LNCAP (cell line): ENCODE data around the gene ITPRID2.

Experiments
- TF ChIP-seq, protein P1 (sequence below): fragments of 450-650 bp; IDR thresholded peaks from 2 replicates; pipeline ENCODE4 v1.5.1; 2017; ENCODE audit warnings: mild to moderate bottlenecking

Gene ITPRID2

DNA sequence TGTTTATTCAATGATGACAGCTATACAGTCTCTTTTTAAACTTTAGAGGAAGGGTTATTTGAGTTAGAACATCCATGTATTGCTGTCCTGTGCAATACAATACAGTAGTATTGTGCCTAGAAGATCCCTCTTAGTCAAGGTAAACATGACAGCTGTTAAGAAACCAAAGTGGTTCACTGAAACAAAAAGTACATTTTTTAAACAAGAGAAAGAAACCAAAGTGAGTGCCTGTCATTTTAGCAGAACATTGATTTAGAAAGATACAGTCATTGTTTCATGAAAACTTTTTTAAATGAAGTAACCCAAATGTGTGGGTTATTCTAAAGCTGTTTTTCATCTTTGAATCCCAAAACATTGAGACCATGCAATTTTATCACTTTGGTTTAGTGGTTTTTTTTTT is 15.5 kb downstream of the ITPRID2 start:
- TF ChIP-seq, protein P1, sequence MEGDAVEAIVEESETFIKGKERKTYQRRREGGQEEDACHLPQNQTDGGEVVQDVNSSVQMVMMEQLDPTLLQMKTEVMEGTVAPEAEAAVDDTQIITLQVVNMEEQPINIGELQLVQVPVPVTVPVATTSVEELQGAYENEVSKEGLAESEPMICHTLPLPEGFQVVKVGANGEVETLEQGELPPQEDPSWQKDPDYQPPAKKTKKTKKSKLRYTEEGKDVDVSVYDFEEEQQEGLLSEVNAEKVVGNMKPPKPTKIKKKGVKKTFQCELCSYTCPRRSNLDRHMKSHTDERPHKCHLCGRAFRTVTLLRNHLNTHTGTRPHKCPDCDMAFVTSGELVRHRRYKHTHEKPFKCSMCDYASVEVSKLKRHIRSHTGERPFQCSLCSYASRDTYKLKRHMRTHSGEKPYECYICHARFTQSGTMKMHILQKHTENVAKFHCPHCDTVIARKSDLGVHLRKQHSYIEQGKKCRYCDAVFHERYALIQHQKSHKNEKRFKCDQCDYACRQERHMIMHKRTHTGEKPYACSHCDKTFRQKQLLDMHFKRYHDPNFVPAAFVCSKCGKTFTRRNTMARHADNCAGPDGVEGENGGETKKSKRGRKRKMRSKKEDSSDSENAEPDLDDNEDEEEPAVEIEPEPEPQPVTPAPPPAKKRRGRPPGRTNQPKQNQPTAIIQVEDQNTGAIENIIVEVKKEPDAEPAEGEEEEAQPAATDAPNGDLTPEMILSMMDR: no peak

DNA sequence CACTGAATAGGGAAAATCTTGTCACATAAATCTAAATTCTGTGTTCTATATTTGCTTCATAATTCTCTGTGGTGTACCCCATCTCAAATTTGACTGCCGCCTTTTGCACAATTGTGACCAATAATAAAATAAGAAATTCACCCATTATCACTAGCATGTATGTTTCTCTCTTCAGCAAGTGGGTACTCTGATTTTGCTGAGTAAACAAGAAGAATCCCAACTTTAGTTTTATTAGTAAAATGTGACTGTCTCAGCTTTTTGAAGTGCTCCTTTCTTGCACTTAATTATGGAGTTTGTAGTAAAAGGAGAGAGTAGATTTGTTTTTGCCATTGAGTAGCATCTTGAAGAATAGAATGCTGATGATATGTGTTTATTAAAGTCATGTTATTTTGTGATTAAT is 16.1 kb downstream of the ITPRID2 start:
- TF ChIP-seq, protein P1: no peak

DNA sequence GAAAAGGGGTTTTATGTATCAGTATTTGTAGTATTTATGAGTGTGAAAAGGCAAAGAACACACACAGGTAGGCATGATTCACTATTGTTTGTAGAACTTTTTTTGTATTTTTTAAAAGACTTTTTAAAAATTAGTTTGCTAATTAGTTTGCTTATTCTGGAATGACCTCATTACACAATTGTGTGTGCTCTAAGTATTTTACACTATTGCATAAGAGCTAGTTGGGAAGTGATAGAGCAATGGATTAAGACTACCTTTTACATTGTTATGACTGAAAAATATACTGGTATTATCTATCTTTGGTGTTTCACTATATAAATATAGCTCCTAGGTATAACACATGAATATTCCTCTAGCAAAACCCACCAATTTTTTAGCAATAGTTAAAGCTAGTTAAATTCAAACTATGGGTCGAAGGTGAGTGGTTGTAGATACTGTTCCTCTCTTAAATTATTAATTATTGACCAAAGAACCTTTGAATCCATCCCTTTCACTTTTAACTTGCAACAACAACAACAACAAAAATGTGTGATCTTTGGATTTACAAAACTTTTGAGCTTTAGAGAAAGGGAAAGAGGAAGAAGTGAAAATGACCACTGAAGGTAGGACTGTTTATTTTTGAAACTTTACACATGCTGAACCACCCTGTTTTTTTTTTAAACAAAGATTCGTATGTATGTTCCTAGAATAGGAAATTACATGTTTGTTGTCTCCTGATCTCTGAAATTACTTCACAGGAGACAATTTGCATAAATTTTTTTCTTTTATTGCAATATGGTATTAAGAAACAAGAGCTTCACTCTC is 18.7 kb downstream of the ITPRID2 start:
- TF ChIP-seq, protein P1: no peak

DNA sequence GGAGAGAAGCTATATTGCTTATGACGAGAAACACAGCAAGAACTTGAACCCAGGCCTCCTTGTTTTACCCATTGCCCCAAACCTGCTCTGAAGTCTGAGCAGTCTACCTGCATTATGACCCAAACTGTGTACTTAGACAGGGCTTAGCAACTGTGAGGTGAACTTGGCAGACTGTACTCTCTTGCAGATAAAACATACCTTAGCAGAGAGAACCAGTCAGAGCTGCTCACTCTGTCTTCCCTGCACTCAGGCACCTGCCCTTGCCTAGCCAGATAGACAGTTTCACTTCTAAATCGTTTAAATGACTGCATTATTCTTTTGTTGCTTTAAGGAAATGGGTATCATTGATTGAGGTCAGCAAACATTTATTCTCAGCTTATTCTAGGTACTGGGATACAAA is 20.3 kb downstream of the ITPRID2 start:
- TF ChIP-seq, protein P1: no peak

DNA sequence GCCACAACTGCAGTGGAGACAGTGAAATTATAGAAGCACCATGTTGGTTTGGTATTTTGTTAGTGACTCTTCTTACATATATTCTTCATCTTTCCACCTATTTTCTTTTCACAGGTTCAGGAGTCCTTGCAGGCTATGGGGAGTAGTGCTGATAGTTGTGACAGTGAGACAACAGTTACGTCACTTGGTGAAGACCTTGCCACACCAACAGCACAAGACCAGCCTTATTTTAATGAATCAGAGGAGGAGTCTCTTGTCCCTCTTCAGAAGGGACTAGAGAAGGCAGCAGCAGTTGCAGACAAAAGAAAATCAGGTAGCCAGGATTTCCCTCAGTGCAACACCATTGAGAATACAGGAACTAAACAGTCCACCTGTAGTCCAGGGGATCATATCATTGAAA is 23.6 kb downstream of the ITPRID2 start:
- TF ChIP-seq, protein P1: no peak

DNA sequence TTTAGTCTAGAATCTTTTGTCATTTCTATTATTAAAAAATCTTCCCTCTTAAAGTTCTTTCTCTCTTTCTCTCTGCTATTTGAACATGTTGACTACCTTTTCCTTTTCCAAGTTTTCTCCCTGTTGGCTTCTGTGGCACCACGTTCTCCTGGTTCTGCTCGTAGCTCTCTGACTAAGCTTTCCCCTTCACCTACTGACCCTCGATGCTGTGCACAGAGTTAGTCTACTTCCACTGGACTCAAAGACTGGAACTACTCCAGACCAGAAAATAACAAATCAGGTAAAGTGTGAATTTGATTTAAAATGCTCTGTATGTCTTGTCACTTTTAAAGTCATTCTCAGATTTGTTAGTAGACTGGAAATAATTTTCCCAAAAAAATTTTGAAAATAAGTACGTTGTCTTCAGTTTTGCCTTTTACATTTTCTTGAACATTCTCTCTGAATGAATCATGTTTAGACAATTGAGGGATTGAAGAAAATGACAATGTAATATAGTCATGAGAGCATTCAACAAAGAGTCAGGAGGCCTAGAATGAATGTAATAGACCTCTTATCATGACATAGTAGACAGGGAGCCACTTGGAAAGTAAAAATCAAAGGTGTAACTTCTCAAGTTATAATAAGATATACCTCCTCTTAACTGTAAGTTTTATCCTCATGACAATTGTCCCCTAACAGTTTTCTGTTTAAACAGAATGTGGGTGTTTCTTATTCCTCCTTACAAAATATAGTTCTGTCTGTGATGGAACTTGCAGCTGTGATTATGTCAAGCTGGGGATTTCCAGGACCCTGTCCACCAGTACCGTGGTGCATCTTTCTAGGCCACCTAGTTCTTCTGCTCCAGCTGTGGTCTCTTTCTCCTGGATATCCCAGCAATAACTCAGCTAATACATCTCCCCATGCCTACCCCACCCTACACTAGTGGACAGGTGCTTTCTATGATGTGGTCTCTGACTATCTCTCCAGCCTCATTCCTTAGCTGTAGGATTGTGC is 25.5 kb downstream of the ITPRID2 start:
- TF ChIP-seq, protein P1: no peak

DNA sequence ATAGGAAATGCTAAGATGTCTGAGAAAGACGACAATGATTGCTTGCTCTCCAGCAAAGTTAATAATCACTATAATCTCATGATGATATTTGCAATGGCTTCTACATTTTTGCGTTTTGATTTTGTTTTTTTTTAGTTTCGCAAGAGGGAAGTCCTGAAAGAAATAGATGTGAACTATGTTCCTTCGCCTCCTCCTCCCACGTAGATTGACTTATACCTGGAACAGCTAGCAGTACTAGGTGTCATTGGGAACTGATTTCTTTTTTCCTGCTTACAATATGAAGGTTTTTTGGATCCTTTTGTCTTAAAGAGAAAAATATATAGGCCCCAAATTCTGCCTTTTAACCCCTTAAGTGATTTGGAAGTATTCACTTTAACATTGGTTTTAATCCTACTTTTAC is 26.7 kb downstream of the ITPRID2 start:
- TF ChIP-seq, protein P1: no peak
